Measurements from ENCODE around the gene ALKBH3. TPM values are rescaled to one million over a fixed set of nuclear protein-coding genes. Genes with fewer than 3 reads are reported as not detected.

The ALKBH3 gene
- total RNA-seq, 1 experiment from 2014 or later = 18.8 TPM

- H3K27me3 Mint-ChIP-seq (ENCODE audit: low read depth) = no peaks in the 10 kb centered on the region
- H3K36me3 Mint-ChIP-seq (ENCODE audit: insufficient read depth in 1 of 3, low read depth in 3 of 3) = peaks cover 13 to 59% (median 57%) of the 10 kb centered on the region in 3 experiments; a peak in 6 of 7 replicates
These were observed 15.0 kb downstream of the ALKBH3 start for GRCh38 chr11:43895601-43896000.

More at GRCh38 chr11:43895601-43896000, 15.0 kb downstream of the ALKBH3 start:
- Histone ChIP-seq H3K14ac (ENCODE audit: insufficient read depth, low read length) (no peak overlapping the region), H4K5ac (ENCODE audit: insufficient read length, low read depth, low read length) (no peak overlapping the region), H3K79me1 (ENCODE audit: insufficient read depth, low read depth, low read length, poor library complexity, severe bottlenecking) (no peaks in the 10 kb centered on the region), H3K56ac (ENCODE audit: insufficient read length, low read depth, low read length) (no peak overlapping the region), H4K20me1 (ENCODE audit: control insufficient read depth, insufficient read depth, insufficient read length) (no peaks in the 10 kb centered on the region), H3K4me1 (ENCODE audit: insufficient read depth, low read length) (no peaks in the 10 kb centered on the region), H3K4me2 (ENCODE audit: insufficient read depth, insufficient read length, low read length) (no peak overlapping the region), H3K79me2 (ENCODE audit: insufficient read depth, low read length) (no peaks in the 10 kb centered on the region), H2BK20ac (ENCODE audit: low read depth, low read length, poor library complexity, severe bottlenecking) (no peak overlapping the region), H3K27ac (ENCODE audit: insufficient read length, low read depth, low read length) (no peak overlapping the region), H4K8ac (replicated peaks; ENCODE audit: insufficient read length, low read depth, low read length) (no peak overlapping the region), H2BK120ac (ENCODE audit: low read depth, low read length, poor library complexity, severe bottlenecking) (no peak overlapping the region), H4K91ac (ENCODE audit: insufficient read length, low read depth, low read length) (no peak overlapping the region), H3K9me3 (ENCODE audit: control insufficient read depth, low read depth, low read length) (no peaks in the 10 kb centered on the region), H2AFZ (ENCODE audit: low read length) (no peak overlapping the region), H2BK12ac (ENCODE audit: insufficient read length, low read depth, low read length) (no peak overlapping the region), H2BK5ac (ENCODE audit: insufficient read length, low read length) (no peak overlapping the region), H3K27me3 (ENCODE audit: insufficient read depth, low read length) (no peaks in the 10 kb centered on the region), H3K4ac (ENCODE audit: low read depth, low read length) (no peak overlapping the region), H2AK5ac (ENCODE audit: insufficient read length, low read length) (no peak overlapping the region), H3K18ac (ENCODE audit: insufficient read length, low read depth, low read length) (no peak overlapping the region), H3K23me2 (ENCODE audit: insufficient read length, low read depth, low read length, poor library complexity, severe bottlenecking) (no peaks in the 10 kb centered on the region), H3K23ac (ENCODE audit: insufficient read length, low read depth, low read length) (no peak overlapping the region), H3K9ac (ENCODE audit: extremely low read depth, insufficient read length, low read length) (no peak overlapping the region), H2BK15ac (ENCODE audit: low read depth, low read length) (no peak overlapping the region), H3T11ph (ENCODE audit: low read length) (no peak overlapping the region)
- H3K27ac Mint-ChIP-seq = no peak overlapping the region
- no peak for TF ChIP-seq CTCF (conservative IDR thresholded peaks at IDR 0.05)
- no peaks in the 10 kb centered on the region for H3K4me1 Mint-ChIP-seq
- no CpG with 5 or more reads among the region's 2 CpGs for WGBS (ENCODE audit: extremely low coverage, insufficient read length, low lambda C conversion rate)
- no peaks in the 10 kb centered on the region; a peak in 1 of 5 replicates for H3K9me3 Mint-ChIP-seq
- DNase-seq = no peak
- H3K4me3 Mint-ChIP-seq = no peak overlapping the region

Measured in H9 (cell line).